Prostate gland (tissue), 2 donors: ENCODE data around the gene FGF10.

Source experiments
- POLR2A ChIP-seq: fragments of 450-650 bp; IDR thresholded peaks from one replicate; pipeline ENCODE4 v1.6.1; 2016; ENCODE audit warnings: antibody characterized with exemption, mild to moderate bottlenecking
- TF ChIP-seq, protein P1 (sequence below), 4 experiments: fragments of 200-600 bp in 2 of 4; fragments of 450-650 bp in 2 of 4; sonication (generic) in 2 of 4; IDR thresholded peaks; 1 replicate in 3 of 4; 2 replicates in 1 of 4; pipeline ENCODE4 v1.5.1; 2016 to 2019; ENCODE audit warnings: antibody characterized with exemption in 4 of 4, mild to moderate bottlenecking in 2 of 4, moderate library complexity in 2 of 4

DNA sequence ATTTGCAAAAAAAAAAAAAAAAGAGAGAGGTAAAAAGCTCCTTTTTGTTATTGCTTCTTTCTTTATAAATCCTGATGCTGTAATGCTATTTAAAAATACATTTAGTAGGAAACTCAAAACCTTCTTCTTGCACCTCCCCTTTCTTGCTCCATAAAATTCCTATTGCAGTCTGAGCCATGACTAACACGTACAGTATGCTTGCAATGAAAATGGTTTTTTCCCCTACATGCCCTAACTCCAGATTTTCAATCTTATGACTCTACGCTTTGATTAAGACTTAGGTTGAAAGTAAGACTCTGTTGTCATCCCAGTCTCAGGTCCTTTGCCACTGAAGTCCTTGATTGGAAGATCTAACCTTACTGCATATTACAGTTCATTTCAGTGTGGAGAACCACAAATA lies 23.9 kb downstream of the FGF10 start:
- TF ChIP-seq, protein P1, sequence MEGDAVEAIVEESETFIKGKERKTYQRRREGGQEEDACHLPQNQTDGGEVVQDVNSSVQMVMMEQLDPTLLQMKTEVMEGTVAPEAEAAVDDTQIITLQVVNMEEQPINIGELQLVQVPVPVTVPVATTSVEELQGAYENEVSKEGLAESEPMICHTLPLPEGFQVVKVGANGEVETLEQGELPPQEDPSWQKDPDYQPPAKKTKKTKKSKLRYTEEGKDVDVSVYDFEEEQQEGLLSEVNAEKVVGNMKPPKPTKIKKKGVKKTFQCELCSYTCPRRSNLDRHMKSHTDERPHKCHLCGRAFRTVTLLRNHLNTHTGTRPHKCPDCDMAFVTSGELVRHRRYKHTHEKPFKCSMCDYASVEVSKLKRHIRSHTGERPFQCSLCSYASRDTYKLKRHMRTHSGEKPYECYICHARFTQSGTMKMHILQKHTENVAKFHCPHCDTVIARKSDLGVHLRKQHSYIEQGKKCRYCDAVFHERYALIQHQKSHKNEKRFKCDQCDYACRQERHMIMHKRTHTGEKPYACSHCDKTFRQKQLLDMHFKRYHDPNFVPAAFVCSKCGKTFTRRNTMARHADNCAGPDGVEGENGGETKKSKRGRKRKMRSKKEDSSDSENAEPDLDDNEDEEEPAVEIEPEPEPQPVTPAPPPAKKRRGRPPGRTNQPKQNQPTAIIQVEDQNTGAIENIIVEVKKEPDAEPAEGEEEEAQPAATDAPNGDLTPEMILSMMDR (IDR thresholded peaks at IDR 0.05): no peak
- TF ChIP-seq POLR2A: no peak
